K562 (cell line): ENCODE data around the gene LRRC8C. TPM values are rescaled to one million over a fixed set of nuclear protein-coding genes. Genes with fewer than 3 reads are reported as not detected.

ENCODE experiments used
- ATF2 ChIP-seq: sonication (generic); formaldehyde crosslinking; IDR thresholded peaks from 2 replicates; pipeline ENCODE4 v1.8.1; 2022; ENCODE audit warnings: missing genetic modification reagents
- FOXK1 ChIP-seq: sonication (generic); formaldehyde crosslinking; IDR thresholded peaks from 2 replicates; pipeline ENCODE4 v1.8.0; 2022; ENCODE audit warnings: missing genetic modification reagents, mild to moderate bottlenecking, borderline replicate concordance
- FOXK2 ChIP-seq, 2 experiments: fragments of 450-650 bp; IDR thresholded peaks in 1 of 2; conservative IDR thresholded peaks in 1 of 2; 2 replicates each; pipeline ENCODE4 v1.6.1; 2016; ENCODE audit warnings: low read depth in 2 of 2, mild to moderate bottlenecking in 1 of 2
- GABPA ChIP-seq: fragments of 200-800 bp; sonication (Bioruptor generic); conservative IDR thresholded peaks from 2 replicates; pipeline ENCODE4 v1.6.1; 2016; ENCODE audit warnings: low read depth, missing genetic modification characterization, missing compliant biosample characterization
- NBN ChIP-seq: fragments of 450-650 bp; IDR thresholded peaks from 2 replicates; pipeline ENCODE4 v1.6.1; 2016; ENCODE audit warnings: low read depth, mild to moderate bottlenecking
- NR4A1 ChIP-seq, 2 experiments: fragments of 250-450 bp in 1 of 2; fragments of 450-650 bp in 1 of 2; sonication (Bioruptor Pico) in 1 of 2; IDR thresholded peaks; 2 replicates each; pipeline versions ENCODE4 v1.4.0 to v1.6.1; 2016 to 2020; ENCODE audit warnings: mild to moderate bottlenecking in 2 of 2, missing compliant biosample characterization in 1 of 2, missing genetic modification characterization in 1 of 2, moderate library complexity in 1 of 2
- PCBP1 ChIP-seq: fragments of 200-400 bp; formaldehyde crosslinking; IDR thresholded peaks from 2 replicates; pipeline ENCODE4 v1.6.1; 2018; ENCODE audit warnings: mild to moderate bottlenecking, low read depth, low read length; ENCODE audit not compliant: poor library complexity, severe bottlenecking
- PHB ChIP-seq: fragments of 250-450 bp; sonication (Bioruptor Pico); IDR thresholded peaks from 2 replicates; pipeline ENCODE4 v1.5.0; 2021
- POLR3G ChIP-seq: IDR thresholded peaks from 2 replicates; pipeline ENCODE4 v1.6.1; 2011; ENCODE audit not compliant: insufficient read length, insufficient replicate concordance; ENCODE audit errors: extremely low read depth
- PPARD ChIP-seq: fragments of 250-450 bp; sonication (Bioruptor Pico); IDR thresholded peaks from 2 replicates; pipeline ENCODE4 v1.8.0; 2022; ENCODE audit warnings: inconsistent platforms, mild to moderate bottlenecking, moderate library complexity
- SRF ChIP-seq, 2 experiments: fragments of 250-450, 450-650 bp in 1 of 2; sonication (Bioruptor Pico) in 1 of 2; sonication (generic) in 1 of 2; formaldehyde crosslinking; IDR thresholded peaks; 2 replicates each; pipeline versions ENCODE4 v1.5.0 to v1.5.1; 2020 to 2022; ENCODE audit warnings: mild to moderate bottlenecking in 1 of 2, missing genetic modification reagents in 1 of 2
- ZBTB33 ChIP-seq: sonication (generic); formaldehyde crosslinking; IDR thresholded peaks from 2 replicates; pipeline ENCODE4 v1.8.1; 2023; ENCODE audit warnings: mild to moderate bottlenecking, missing genetic modification reagents
- ZNF431 ChIP-seq: sonication (generic); formaldehyde crosslinking; IDR thresholded peaks from 2 replicates; pipeline ENCODE4 v1.8.0; 2022; ENCODE audit warnings: mild to moderate bottlenecking, missing genetic modification reagents
- ZSCAN29 ChIP-seq: fragments of 450-650 bp; IDR thresholded peaks from 2 replicates; pipeline ENCODE4 v1.6.1; 2017
- polyA plus RNA-seq, 8 experiments: library from polyadenylated mRNA; depleted of rRNA in 4 of 8; stranded (reverse) in 5 of 8; unstranded in 3 of 8; fragments of >200 nt; fragmentation: Nextera tagmentation in 2 of 8; fragmentation: Illumina TruSeq in 1 of 8; extraction: Ambion mirVana in 2 of 8; extraction: Trizol in 1 of 8; gene quantifications; 2 replicates each; pipeline versions ENCODE4 v1.2.1 to v1.2.3, GENCODE V29; 2011 to 2014; ENCODE audit warnings: inconsistent platforms in 1 of 8, missing spikeins in 1 of 8
- total RNA-seq, 7 experiments: library from RNA; depleted of rRNA in 6 of 7; stranded (reverse); fragments of >200 nt in 6 of 7; fragmentation: Illumina TruSeq in 2 of 7; extraction: Trizol in 2 of 7; gene quantifications; 2 replicates each; pipeline versions ENCODE4 v1.2.1 to v1.2.3, GENCODE V29; 2011 to 2021; ENCODE audit warnings: low replicate concordance in 1 of 7
- TF ChIP-seq, protein P1 (sequence below): fragments of 250-450 bp; sonication (Bioruptor Pico); IDR thresholded peaks from 2 replicates; pipeline ENCODE4 v1.5.0; 2022; ENCODE audit warnings: mild to moderate bottlenecking
- TF ChIP-seq, protein P2 (sequence below): sonication (generic); formaldehyde crosslinking; IDR thresholded peaks from 2 replicates; pipeline ENCODE4 v1.8.0; 2023; ENCODE audit warnings: mild to moderate bottlenecking, missing genetic modification reagents

The LRRC8C gene
- total and polyA plus RNA-seq, 9 of the 15 experiments (the other 6 are each of a cell fraction or from before 2014, with no cell fraction given) = 1.00 to 12.5 (median 4.5) TPM

GRCh38 chr1:89762779-89763648 is 130.1 kb downstream of the LRRC8C start (continued):
- TF ChIP-seq PCBP1 (no peak), NR4A1 (CRISPR knock-in tag; IDR thresholded peaks at IDR 0.05) (no peak), NR4A1 (tag; IDR thresholded peaks at IDR 0.05) (no peak), ATF2 (no peak), POLR3G (no peak), NBN (peak; percentile 93; the same call in 1 of the 2 replicates), FOXK2 (conservative IDR thresholded peaks at IDR 0.05 in 1 of 2, IDR thresholded peaks at IDR 0.05 in 1 of 2; ENCODE audit: low read depth in 2 of 2) (0 out of 4 replicates have a peak, but pooled peaks of 1 of the 2 experiments have one; percentile 14), ZBTB33 (0 out of 2 replicates have a peak, but pooled peaks have one; percentile 55), ZSCAN29 (no peak), PHB (CRISPR knock-in tag) (no peak), SRF (CRISPR knock-in tag; IDR thresholded peaks at IDR 0.05) (peak; percentile 43 to 91; a peak in 2 of 4 replicates), PPARD (no peak), ZNF431 (no peak), FOXK1 (CRISPR knock-in tag) (no peak), GABPA (0 out of 2 replicates have a peak, but pooled peaks have one; percentile 22)
- TF ChIP-seq, protein P1, sequence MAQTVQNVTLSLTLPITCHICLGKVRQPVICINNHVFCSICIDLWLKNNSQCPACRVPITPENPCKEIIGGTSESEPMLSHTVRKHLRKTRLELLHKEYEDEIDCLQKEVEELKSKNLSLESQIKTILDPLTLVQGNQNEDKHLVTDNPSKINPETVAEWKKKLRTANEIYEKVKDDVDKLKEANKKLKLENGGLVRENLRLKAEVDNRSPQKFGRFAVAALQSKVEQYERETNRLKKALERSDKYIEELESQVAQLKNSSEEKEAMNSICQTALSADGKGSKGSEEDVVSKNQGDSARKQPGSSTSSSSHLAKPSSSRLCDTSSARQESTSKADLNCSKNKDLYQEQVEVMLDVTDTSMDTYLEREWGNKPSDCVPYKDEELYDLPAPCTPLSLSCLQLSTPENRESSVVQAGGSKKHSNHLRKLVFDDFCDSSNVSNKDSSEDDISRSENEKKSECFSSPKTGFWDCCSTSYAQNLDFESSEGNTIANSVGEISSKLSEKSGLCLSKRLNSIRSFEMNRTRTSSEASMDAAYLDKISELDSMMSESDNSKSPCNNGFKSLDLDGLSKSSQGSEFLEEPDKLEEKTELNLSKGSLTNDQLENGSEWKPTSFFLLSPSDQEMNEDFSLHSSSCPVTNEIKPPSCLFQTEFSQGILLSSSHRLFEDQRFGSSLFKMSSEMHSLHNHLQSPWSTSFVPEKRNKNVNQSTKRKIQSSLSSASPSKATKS (CRISPR knock-in tag) = no peak
- TF ChIP-seq, protein P2, sequence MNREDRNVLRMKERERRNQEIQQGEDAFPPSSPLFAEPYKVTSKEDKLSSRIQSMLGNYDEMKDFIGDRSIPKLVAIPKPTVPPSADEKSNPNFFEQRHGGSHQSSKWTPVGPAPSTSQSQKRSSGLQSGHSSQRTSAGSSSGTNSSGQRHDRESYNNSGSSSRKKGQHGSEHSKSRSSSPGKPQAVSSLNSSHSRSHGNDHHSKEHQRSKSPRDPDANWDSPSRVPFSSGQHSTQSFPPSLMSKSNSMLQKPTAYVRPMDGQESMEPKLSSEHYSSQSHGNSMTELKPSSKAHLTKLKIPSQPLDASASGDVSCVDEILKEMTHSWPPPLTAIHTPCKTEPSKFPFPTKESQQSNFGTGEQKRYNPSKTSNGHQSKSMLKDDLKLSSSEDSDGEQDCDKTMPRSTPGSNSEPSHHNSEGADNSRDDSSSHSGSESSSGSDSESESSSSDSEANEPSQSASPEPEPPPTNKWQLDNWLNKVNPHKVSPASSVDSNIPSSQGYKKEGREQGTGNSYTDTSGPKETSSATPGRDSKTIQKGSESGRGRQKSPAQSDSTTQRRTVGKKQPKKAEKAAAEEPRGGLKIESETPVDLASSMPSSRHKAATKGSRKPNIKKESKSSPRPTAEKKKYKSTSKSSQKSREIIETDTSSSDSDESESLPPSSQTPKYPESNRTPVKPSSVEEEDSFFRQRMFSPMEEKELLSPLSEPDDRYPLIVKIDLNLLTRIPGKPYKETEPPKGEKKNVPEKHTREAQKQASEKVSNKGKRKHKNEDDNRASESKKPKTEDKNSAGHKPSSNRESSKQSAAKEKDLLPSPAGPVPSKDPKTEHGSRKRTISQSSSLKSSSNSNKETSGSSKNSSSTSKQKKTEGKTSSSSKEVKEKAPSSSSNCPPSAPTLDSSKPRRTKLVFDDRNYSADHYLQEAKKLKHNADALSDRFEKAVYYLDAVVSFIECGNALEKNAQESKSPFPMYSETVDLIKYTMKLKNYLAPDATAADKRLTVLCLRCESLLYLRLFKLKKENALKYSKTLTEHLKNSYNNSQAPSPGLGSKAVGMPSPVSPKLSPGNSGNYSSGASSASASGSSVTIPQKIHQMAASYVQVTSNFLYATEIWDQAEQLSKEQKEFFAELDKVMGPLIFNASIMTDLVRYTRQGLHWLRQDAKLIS = peak; percentile 57; the same call in 1 of the 2 replicates
